ENCODE measurements around the gene RPRD1B.
"Not testable (repeated sequence)": the region's sequence is repeated elsewhere in the genome, so short reads cannot be mapped to it uniquely, and the experiment has no call there.

RPRD1B gene

GRCh38 chr20:38098952-38099351 lies 65.4 kb downstream of the RPRD1B start:
- Histone ChIP-seq H3K27ac (ENCODE audit: low read length) (no peak overlapping the region), H3F3A (ENCODE audit: insufficient read depth, low read length) (no peaks in the 10 kb centered on the region), H4K20me1 (ENCODE audit: insufficient read depth, low read length) (no peaks in the 10 kb centered on the region), H3K9me3 (replicated peaks; ENCODE audit: insufficient read depth, low read length) (no peaks in the 10 kb centered on the region), H3K79me2 (ENCODE audit: low read length) (no peaks in the 10 kb centered on the region), H3K4me1 (ENCODE audit: low read length) (peaks cover 21% of the 10 kb centered on the region), H3K27me3 (replicated peaks; ENCODE audit: insufficient read depth, low read length) (no peaks in the 10 kb centered on the region), H3K4me3 (ENCODE audit: low read length) (no peak overlapping the region), H3K4me2 (ENCODE audit: low read depth, low read length) (no peak overlapping the region), H3K9ac (ENCODE audit: low read length) (no peak overlapping the region), H3K36me3 (replicated peaks; ENCODE audit: insufficient read depth, low read length) (no peaks in the 10 kb centered on the region), H2AFZ (ENCODE audit: low read length) (no peak overlapping the region), H3K9me2 (replicated peaks; ENCODE audit: insufficient read depth, low read length) (no peaks in the 10 kb centered on the region)
- no peak for TF ChIP-seq EZH2 (optimal IDR thresholded peaks at IDR 0.05; ENCODE audit: low read depth, low read length)
- no peak for TF ChIP-seq CTCF (IDR thresholded peaks at IDR 0.05; ENCODE audit: low read length)
- no peak for TF ChIP-seq EZH2phosphoT487 (IDR thresholded peaks at IDR 0.05; ENCODE audit: low read length)
- no peak for DNase-seq

- peaks cover 10% of the 10 kb centered on the region; the same call in 1 of the 2 replicates for H3K4me1 ChIP-seq (ENCODE audit: low read length)
- H3K36me3 ChIP-seq (replicated peaks; ENCODE audit: insufficient read depth, low read length); H2AFZ ChIP-seq (ENCODE audit: low read length); H3F3A ChIP-seq (ENCODE audit: insufficient read depth, low read length); H3K9me2 ChIP-seq (replicated peaks; ENCODE audit: insufficient read depth, low read length); H3K79me2 ChIP-seq (ENCODE audit: low read length); H3K4me2 ChIP-seq (ENCODE audit: low read depth, low read length); H3K27ac ChIP-seq (ENCODE audit: low read length); DNase-seq; H3K9me3 ChIP-seq (replicated peaks; ENCODE audit: insufficient read depth, low read length); H4K20me1 ChIP-seq (ENCODE audit: insufficient read depth, low read length); H3K9ac ChIP-seq (ENCODE audit: low read length); H3K4me3 ChIP-seq (ENCODE audit: low read length); H3K27me3 ChIP-seq (replicated peaks; ENCODE audit: insufficient read depth, low read length): not testable (repeated sequence)
These were observed 68.7 kb downstream of the RPRD1B start for GRCh38 chr20:38102206-38102605.

- Histone ChIP-seq H3K4me2 (ENCODE audit: low read depth, low read length) (no peak overlapping the region), H3K27ac (ENCODE audit: low read length) (no peak overlapping the region), H3F3A (ENCODE audit: insufficient read depth, low read length) (no peaks in the 10 kb centered on the region), H3K4me1 (ENCODE audit: low read length) (peaks cover 10% of the 10 kb centered on the region; the same call in 1 of the 2 replicates), H4K20me1 (ENCODE audit: insufficient read depth, low read length) (no peaks in the 10 kb centered on the region), H3K9me2 (replicated peaks; ENCODE audit: insufficient read depth, low read length) (no peaks in the 10 kb centered on the region), H3K9ac (ENCODE audit: low read length) (no peak overlapping the region), H3K9me3 (replicated peaks; ENCODE audit: insufficient read depth, low read length) (no peaks in the 10 kb centered on the region), H3K79me2 (ENCODE audit: low read length) (no peaks in the 10 kb centered on the region), H3K36me3 (replicated peaks; ENCODE audit: insufficient read depth, low read length) (no peaks in the 10 kb centered on the region), H3K4me3 (ENCODE audit: low read length) (no peak overlapping the region), H3K27me3 (replicated peaks; ENCODE audit: insufficient read depth, low read length) (no peaks in the 10 kb centered on the region), H2AFZ (ENCODE audit: low read length) (no peak overlapping the region)
- DNase-seq, result no peak
- TF ChIP-seq CTCF (IDR thresholded peaks at IDR 0.05; ENCODE audit: low read length), result no peak
- no peak for TF ChIP-seq EZH2phosphoT487 (IDR thresholded peaks at IDR 0.05; ENCODE audit: low read length)
- no peak for TF ChIP-seq EZH2 (optimal IDR thresholded peaks at IDR 0.05; ENCODE audit: low read depth, low read length)
These were observed 70.7 kb downstream of the RPRD1B start for GRCh38 chr20:38104285-38104684.

- Histone ChIP-seq H3K9me2 (replicated peaks; ENCODE audit: insufficient read depth, low read length) (no peaks in the 10 kb centered on the region), H3K27ac (ENCODE audit: low read length) (no peak overlapping the region), H3K36me3 (replicated peaks; ENCODE audit: insufficient read depth, low read length) (no peaks in the 10 kb centered on the region), H3K9ac (ENCODE audit: low read length) (no peak overlapping the region), H3K4me2 (ENCODE audit: low read depth, low read length) (no peak overlapping the region), H4K20me1 (ENCODE audit: insufficient read depth, low read length) (no peaks in the 10 kb centered on the region), H3K79me2 (ENCODE audit: low read length) (no peaks in the 10 kb centered on the region), H3F3A (ENCODE audit: insufficient read depth, low read length) (no peaks in the 10 kb centered on the region), H3K4me3 (ENCODE audit: low read length) (no peak overlapping the region), H2AFZ (ENCODE audit: low read length) (no peak overlapping the region), H3K9me3 (replicated peaks; ENCODE audit: insufficient read depth, low read length) (no peaks in the 10 kb centered on the region), H3K27me3 (replicated peaks; ENCODE audit: insufficient read depth, low read length) (no peaks in the 10 kb centered on the region), H3K4me1 (ENCODE audit: low read length) (no peaks in the 10 kb centered on the region)
- DNase-seq, result no peak
- TF ChIP-seq EZH2phosphoT487 (IDR thresholded peaks at IDR 0.05; ENCODE audit: low read length), result no peak
- TF ChIP-seq CTCF (IDR thresholded peaks at IDR 0.05; ENCODE audit: low read length), result no peak
- TF ChIP-seq EZH2 (optimal IDR thresholded peaks at IDR 0.05; ENCODE audit: low read depth, low read length), result no peak
These were observed 72.9 kb downstream of the RPRD1B start for GRCh38 chr20:38106461-38106860.

- H3K9me3 ChIP-seq (replicated peaks; ENCODE audit: insufficient read depth, low read length); H4K20me1 ChIP-seq (ENCODE audit: insufficient read depth, low read length); H3K4me3 ChIP-seq (ENCODE audit: low read length); H3K27ac ChIP-seq (ENCODE audit: low read length); H3K9me2 ChIP-seq (replicated peaks; ENCODE audit: insufficient read depth, low read length); H3K36me3 ChIP-seq (replicated peaks; ENCODE audit: insufficient read depth, low read length); H3K4me2 ChIP-seq (ENCODE audit: low read depth, low read length); H2AFZ ChIP-seq (ENCODE audit: low read length); H3K9ac ChIP-seq (ENCODE audit: low read length); H3K4me1 ChIP-seq (ENCODE audit: low read length); H3K27me3 ChIP-seq (replicated peaks; ENCODE audit: insufficient read depth, low read length); H3K79me2 ChIP-seq (ENCODE audit: low read length); H3F3A ChIP-seq (ENCODE audit: insufficient read depth, low read length); DNase-seq: not testable (repeated sequence)
These were observed 73.8 kb downstream of the RPRD1B start for GRCh38 chr20:38107386-38107785.

GRCh38 chr20:38107916-38108315 lies 74.4 kb downstream of the RPRD1B start:
- H3K27ac ChIP-seq (ENCODE audit: low read length); H3K4me2 ChIP-seq (ENCODE audit: low read depth, low read length): not testable (repeated sequence)

More at GRCh38 chr20:38107916-38108315, 74.4 kb downstream of the RPRD1B start:
- not testable (repeated sequence) for H2AFZ ChIP-seq (ENCODE audit: low read length); H4K20me1 ChIP-seq (ENCODE audit: insufficient read depth, low read length); H3K9ac ChIP-seq (ENCODE audit: low read length); H3K4me1 ChIP-seq (ENCODE audit: low read length); H3K36me3 ChIP-seq (replicated peaks; ENCODE audit: insufficient read depth, low read length); H3K9me2 ChIP-seq (replicated peaks; ENCODE audit: insufficient read depth, low read length); H3K79me2 ChIP-seq (ENCODE audit: low read length); H3K4me3 ChIP-seq (ENCODE audit: low read length); H3F3A ChIP-seq (ENCODE audit: insufficient read depth, low read length); H3K27me3 ChIP-seq (replicated peaks; ENCODE audit: insufficient read depth, low read length); H3K9me3 ChIP-seq (replicated peaks; ENCODE audit: insufficient read depth, low read length); DNase-seq
